HCT116 (cell line): ENCODE data around the gene HPD. TPM values are rescaled to one million over a fixed set of nuclear protein-coding genes. Genes with fewer than 3 reads are reported as not detected.

Experiments used
- ATAC-seq: fragments of 200-7000 bp; cut with Tn5 transposase; 2 replicates; pipeline ENCODE4 v1.9.1; 2020; ENCODE audit warnings: mild to moderate bottlenecking, moderate library complexity
- BruUV-seq: library from RNA; stranded (reverse); fragments of 400-500 nt; replicated peaks from 2 replicates; lab custom pipeline; 2021; lab: Mats Ljungman, UMichigan
- CTCF ChIA-PET: fragments of 300-600 bp; sonication (Branson Sonifier 250); formaldehyde crosslinking; loops from one replicate; lab custom pipeline; 2021; ENCODE audit warnings: antibody characterized with exemption; lab: Charles Lee
- POLR2A ChIA-PET: fragments of 300-600, 350-600 bp; sonication (Branson Sonifier 250); formaldehyde crosslinking; loops from one replicate; lab custom pipeline; 2021; ENCODE audit warnings: antibody characterized with exemption; lab: Charles Lee
- RAD21 ChIA-PET, 2 experiments: fragments of 300-600 bp; sonication (Branson Sonifier 250); formaldehyde crosslinking; loops; one replicate each; lab custom pipeline; 2023; ENCODE audit warnings: low total read pairs in 2 of 2; ENCODE audit not compliant: uncharacterized antibody in 2 of 2, unreplicated experiment in 2 of 2, low non-redundant PET in 1 of 2; lab: Charles Lee
- DNase-seq: peaks from one replicate; pipeline ENCODE4 v3.0.0-alpha.2; 2010; ENCODE audit warnings: low read depth, low spot score
- H2AFZ ChIP-seq: fragments of 200-600 bp; shearing (Covaris generic), sonication (generic); 2 replicates; pipeline ENCODE4 v1.6.1; 2017; ENCODE audit warnings: low read depth, mixed run types, mixed read lengths, antibody characterized with exemption, low read length; ENCODE audit not compliant: poor library complexity, severe bottlenecking
- H3K27ac ChIP-seq: 2 replicates; pipeline ENCODE4 v1.5.1; 2012; ENCODE audit warnings: low read depth, low read length
- H3K27me3 ChIP-seq: fragments of 200-600 bp; sonication (generic); 2 replicates; pipeline ENCODE4 v1.6.1; 2016; ENCODE audit warnings: mixed run types, low read length, mixed read lengths; ENCODE audit not compliant: insufficient read depth
- H3K36me3 ChIP-seq, 2 experiments: fragments of 200-500 bp in 1 of 2; fragments of 200-600 bp in 1 of 2; sonication (Bioruptor generic) in 1 of 2; sonication (generic) in 1 of 2; 2 replicates each; pipeline versions ENCODE4 v1.5.1 to v1.6.1; 2014 to 2016; ENCODE audit warnings: low read length in 2 of 2, inconsistent platforms in 1 of 2, mixed read lengths in 1 of 2, mixed run types in 1 of 2; ENCODE audit not compliant: insufficient read depth in 2 of 2, control insufficient read depth in 1 of 2
- H3K4me1 ChIP-seq, 2 experiments: fragments of 200-600 bp in 1 of 2; sonication (generic) in 1 of 2; 2 replicates each; pipeline versions ENCODE4 v1.5.1 to v1.6.1; 2012 to 2017; ENCODE audit warnings: low read length in 2 of 2, inconsistent platforms in 1 of 2, mild to moderate bottlenecking in 1 of 2, mixed read lengths in 1 of 2, mixed run types in 1 of 2, moderate library complexity in 1 of 2; ENCODE audit not compliant: insufficient read depth in 2 of 2, control insufficient read depth in 1 of 2
- H3K4me2 ChIP-seq: fragments of 200-600 bp; sonication (generic); 2 replicates; pipeline ENCODE4 v1.6.1; 2017; ENCODE audit warnings: mixed run types, low read length, mixed read lengths
- H3K4me3 ChIP-seq, 2 experiments: fragments of 200-600 bp in 1 of 2; sonication (generic) in 1 of 2; replicated peaks in 1 of 2; 2 replicates each; pipeline ENCODE4 v1.5.1; 2011 to 2016; ENCODE audit warnings: low read length in 2 of 2, control low read depth in 1 of 2, low read depth in 1 of 2, mild to moderate bottlenecking in 1 of 2, mixed read lengths in 1 of 2, mixed run types in 1 of 2
- H3K79me2 ChIP-seq: fragments of 200-600 bp; sonication (generic); 2 replicates; pipeline ENCODE4 v1.6.1; 2017; ENCODE audit warnings: mild to moderate bottlenecking, mixed run types, low read length, moderate library complexity, mixed read lengths; ENCODE audit not compliant: insufficient read depth
- H3K9ac ChIP-seq: fragments of 200-600 bp; sonication (generic); 2 replicates; pipeline ENCODE4 v1.6.1; 2016; ENCODE audit warnings: low read length, mixed read lengths
- H3K9me2 ChIP-seq: fragments of 200-600 bp; sonication (generic), shearing (Covaris generic); 2 replicates; pipeline ENCODE4 v1.6.1; 2017; ENCODE audit warnings: mixed run types, mild to moderate bottlenecking, moderate library complexity; ENCODE audit not compliant: insufficient read depth
- H3K9me3 ChIP-seq, 2 experiments: fragments of 200-500 bp in 1 of 2; fragments of 200-600 bp in 1 of 2; sonication (Bioruptor generic) in 1 of 2; sonication (generic) in 1 of 2; 2 replicates each; pipeline ENCODE4 v1.6.1; 2014 to 2017; ENCODE audit warnings: low read length in 2 of 2, mixed read lengths in 2 of 2, inconsistent platforms in 1 of 2, low read depth in 1 of 2, mild to moderate bottlenecking in 1 of 2, mixed run types in 1 of 2, moderate library complexity in 1 of 2; ENCODE audit not compliant: control insufficient read depth in 1 of 2, insufficient read depth in 1 of 2
- H4K20me1 ChIP-seq: fragments of 200-600 bp; sonication (generic), shearing (Covaris generic); 2 replicates; pipeline ENCODE4 v1.6.1; 2017; ENCODE audit warnings: mixed run types, mild to moderate bottlenecking, moderate library complexity; ENCODE audit not compliant: insufficient read depth
- ELF1 ChIP-seq: IDR thresholded peaks from 2 replicates; pipeline ENCODE4 v1.6.1; 2012; ENCODE audit warnings: low read depth, borderline replicate concordance
- JUND ChIP-seq: IDR thresholded peaks from 2 replicates; pipeline ENCODE4 v1.6.1; 2012
- POLR2A ChIP-seq: IDR thresholded peaks from 2 replicates; pipeline ENCODE4 v1.7.0; 2011; ENCODE audit warnings: borderline replicate concordance; ENCODE audit not compliant: insufficient read depth, insufficient read length; ENCODE audit errors: extremely low read depth
- RAD21 ChIP-seq: IDR thresholded peaks from 2 replicates; pipeline ENCODE4 v1.6.1; 2012; ENCODE audit warnings: low read depth, mild to moderate bottlenecking
- ZFX ChIP-seq: fragments of 450-650 bp; IDR thresholded peaks from 2 replicates; pipeline ENCODE4 v1.6.1; 2017
- intact Hi-C: fragments of 100-400 bp; cut with micrococcal nuclease; formaldehyde crosslinking; loops from 2 replicates; pipeline ENCODE4 v1.10.0; 2022
- total RNA-seq: library from RNA; stranded (reverse); gene quantifications from one replicate; pipeline ENCODE4 v1.2.1, GENCODE V29; 2021; ENCODE audit not compliant: unreplicated experiment
- TF ChIP-seq, protein P1 (sequence below): IDR thresholded peaks from 2 replicates; pipeline ENCODE4 v1.6.1; 2012
- TF ChIP-seq, protein P2 (sequence below): IDR thresholded peaks from 2 replicates; pipeline ENCODE4 v1.6.1; 2012
- TF ChIP-seq, protein P3 (sequence below): IDR thresholded peaks from 2 replicates; pipeline ENCODE4 v1.6.1; 2012; ENCODE audit warnings: low read depth

Gene HPD
- total RNA-seq, 1 experiment from 2014 or later, result 1.1 TPM

DNA sequence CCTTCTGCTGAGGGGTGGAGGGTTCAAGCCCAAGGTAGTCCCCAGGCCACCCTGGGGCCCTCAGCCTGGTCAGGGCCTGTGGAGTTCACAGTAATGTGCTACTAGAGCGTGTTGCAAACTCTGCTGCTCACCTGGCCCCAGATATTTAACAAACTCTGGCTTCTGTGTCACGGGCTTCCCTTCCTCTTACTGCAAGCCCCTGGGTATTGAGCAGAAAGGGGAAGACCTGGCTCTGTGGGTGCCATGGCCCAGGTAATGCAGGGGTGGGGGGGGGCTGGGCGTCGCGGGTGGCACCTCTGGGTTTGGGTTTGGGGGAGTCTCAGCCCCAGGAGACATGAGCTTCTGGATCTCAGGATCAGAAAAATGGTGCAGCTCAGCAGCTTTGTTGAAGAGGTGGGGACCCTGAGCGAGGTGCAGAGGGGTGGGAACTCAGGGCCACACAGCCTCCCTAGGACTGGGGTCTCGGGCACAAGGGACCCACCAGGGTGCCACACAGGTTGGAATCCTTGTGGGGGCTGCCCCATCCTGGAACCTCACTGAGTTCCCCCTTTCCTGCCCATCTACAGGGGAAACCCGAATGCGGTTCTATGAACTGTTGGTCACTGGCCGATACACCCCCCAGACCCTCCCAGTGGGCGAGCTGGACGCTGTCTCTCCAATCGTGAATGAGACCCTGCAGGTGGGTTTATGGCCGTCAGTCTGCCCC is 50.9 kb downstream of the HPD start:
- ChIA-PET RAD21 (interaction anchor here in 1 of 2 experiments (0.5 kb wide), 1 partner anchor 17 kb away, joined by 3 read pairs; no protein-coding TSS in a partner anchor), CTCF (interaction anchor here (3.9 kb wide), 1 partner anchor 13 kb away, joined by 33 read pairs; the partner anchor contains the start of gene RHOF), POLR2A (interaction anchor here (2.6 kb wide), 1 partner anchor 13 kb away, joined by 9 read pairs; no protein-coding TSS in a partner anchor)
- Histone ChIP-seq H3K4me3 (no peak overlapping the region), H3K36me3 (peaks cover 7 to 27% of the 10 kb centered on the region in 2 experiments; a peak in 3 of 4 replicates), H3K4me1 (peaks cover 13 to 42% of the 10 kb centered on the region in 2 experiments), H3K9me3 (no peaks in the 10 kb centered on the region), H4K20me1 (no peaks in the 10 kb centered on the region), H2AFZ (no peak overlapping the region), H3K27me3 (no peaks in the 10 kb centered on the region), H3K27ac (no peak overlapping the region), H3K4me2 (no peak overlapping the region)
- BruUV-seq, result no TSS peak
- ATAC-seq, result no peak
- intact Hi-C loops, result no loop called here
- DNase-seq, result no peak
- TF ChIP-seq, protein P1, sequence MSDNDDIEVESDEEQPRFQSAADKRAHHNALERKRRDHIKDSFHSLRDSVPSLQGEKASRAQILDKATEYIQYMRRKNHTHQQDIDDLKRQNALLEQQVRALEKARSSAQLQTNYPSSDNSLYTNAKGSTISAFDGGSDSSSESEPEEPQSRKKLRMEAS, result no peak
- TF ChIP-seq RAD21, result no peak
- TF ChIP-seq POLR2A, result no peak
- TF ChIP-seq, protein P2, sequence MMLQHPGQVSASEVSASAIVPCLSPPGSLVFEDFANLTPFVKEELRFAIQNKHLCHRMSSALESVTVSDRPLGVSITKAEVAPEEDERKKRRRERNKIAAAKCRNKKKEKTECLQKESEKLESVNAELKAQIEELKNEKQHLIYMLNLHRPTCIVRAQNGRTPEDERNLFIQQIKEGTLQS, result no peak
- no peak for TF ChIP-seq ELF1
- TF ChIP-seq, protein P3, sequence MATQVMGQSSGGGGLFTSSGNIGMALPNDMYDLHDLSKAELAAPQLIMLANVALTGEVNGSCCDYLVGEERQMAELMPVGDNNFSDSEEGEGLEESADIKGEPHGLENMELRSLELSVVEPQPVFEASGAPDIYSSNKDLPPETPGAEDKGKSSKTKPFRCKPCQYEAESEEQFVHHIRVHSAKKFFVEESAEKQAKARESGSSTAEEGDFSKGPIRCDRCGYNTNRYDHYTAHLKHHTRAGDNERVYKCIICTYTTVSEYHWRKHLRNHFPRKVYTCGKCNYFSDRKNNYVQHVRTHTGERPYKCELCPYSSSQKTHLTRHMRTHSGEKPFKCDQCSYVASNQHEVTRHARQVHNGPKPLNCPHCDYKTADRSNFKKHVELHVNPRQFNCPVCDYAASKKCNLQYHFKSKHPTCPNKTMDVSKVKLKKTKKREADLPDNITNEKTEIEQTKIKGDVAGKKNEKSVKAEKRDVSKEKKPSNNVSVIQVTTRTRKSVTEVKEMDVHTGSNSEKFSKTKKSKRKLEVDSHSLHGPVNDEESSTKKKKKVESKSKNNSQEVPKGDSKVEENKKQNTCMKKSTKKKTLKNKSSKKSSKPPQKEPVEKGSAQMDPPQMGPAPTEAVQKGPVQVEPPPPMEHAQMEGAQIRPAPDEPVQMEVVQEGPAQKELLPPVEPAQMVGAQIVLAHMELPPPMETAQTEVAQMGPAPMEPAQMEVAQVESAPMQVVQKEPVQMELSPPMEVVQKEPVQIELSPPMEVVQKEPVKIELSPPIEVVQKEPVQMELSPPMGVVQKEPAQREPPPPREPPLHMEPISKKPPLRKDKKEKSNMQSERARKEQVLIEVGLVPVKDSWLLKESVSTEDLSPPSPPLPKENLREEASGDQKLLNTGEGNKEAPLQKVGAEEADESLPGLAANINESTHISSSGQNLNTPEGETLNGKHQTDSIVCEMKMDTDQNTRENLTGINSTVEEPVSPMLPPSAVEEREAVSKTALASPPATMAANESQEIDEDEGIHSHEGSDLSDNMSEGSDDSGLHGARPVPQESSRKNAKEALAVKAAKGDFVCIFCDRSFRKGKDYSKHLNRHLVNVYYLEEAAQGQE, result no peak
- no peak for TF ChIP-seq JUND
- TF ChIP-seq ZFX, result no peak
- TF ChIP-seq, all 23 proteins: peak for 0
- H3K9ac ChIP-seq, result no peak overlapping the region
- H3K9me2 ChIP-seq, result no peaks in the 10 kb centered on the region
- H3K79me2 ChIP-seq, result peaks cover 73% of the 10 kb centered on the region
